ENCODE measurements around the gene ANKRD29. TPM values are rescaled to one million over a fixed set of nuclear protein-coding genes. Genes with fewer than 3 reads are reported as not detected.

The ANKRD29 gene
- total and polyA plus RNA-seq, 2 of the 4 experiments (the other 2 are of a cell fraction) = 0.18 to 0.31 TPM

DNA sequence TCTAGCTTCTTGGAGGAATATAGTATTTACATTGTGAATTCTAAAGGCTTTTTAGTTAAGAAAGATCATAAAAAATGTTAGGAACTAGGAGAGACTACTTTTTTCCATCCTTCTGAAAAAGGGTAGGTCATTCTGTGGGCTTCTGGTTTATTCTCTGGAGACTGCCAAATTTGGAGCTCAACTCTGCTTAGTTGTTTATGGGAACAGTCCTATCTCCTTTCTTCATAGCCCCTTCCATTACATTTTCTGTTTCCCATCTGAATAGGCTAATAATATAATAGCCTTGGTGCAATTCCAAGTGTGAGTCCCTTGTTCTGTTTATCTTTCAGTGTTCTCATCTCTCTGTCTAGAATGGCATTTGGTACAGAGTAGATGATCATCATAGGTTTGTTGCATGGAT lies 42.1 kb upstream of the ANKRD29 start:
- in situ Hi-C loops (cut with MboI; ENCODE audit: low sequenced_read_pairs) = loop anchor here (5.0 kb wide), 2 partner anchors 78 to 188 kb away; no protein-coding TSS in a partner anchor
- Histone ChIP-seq H4K8ac (ENCODE audit: low read depth in 2 of 2, low read length in 2 of 2) (no peak overlapping the region), H4K20me1 (ENCODE audit: insufficient read depth, low read length) (no peaks in the 10 kb centered on the region), H2AK9ac (replicated peaks; ENCODE audit: low read depth, low read length, poor library complexity) (no peak overlapping the region), H3K9me3 (ENCODE audit: control insufficient read depth, insufficient read depth, low read length) (peaks cover 5% of the 10 kb centered on the region; the same call in 1 of the 2 replicates), H3K23ac (ENCODE audit: low read depth, low read length) (no peak overlapping the region), H3K14ac (replicated peaks; ENCODE audit: low read depth, low read length) (no peak overlapping the region), H2BK15ac (ENCODE audit: low read depth, low read length) (no peak overlapping the region), H3K56ac (ENCODE audit: extremely low read depth, insufficient read depth, low read length) (no peak overlapping the region), H3K4ac (ENCODE audit: low read depth, low read length) (no peak overlapping the region), H2BK5ac (ENCODE audit: low read depth, low read length, poor library complexity, severe bottlenecking) (no peak overlapping the region), H2AFZ (replicated peaks; ENCODE audit: low read length, poor library complexity) (no peak overlapping the region), H3K4me1 (ENCODE audit: control insufficient read depth, insufficient read depth, low read length) (no peaks in the 10 kb centered on the region), H3K27me3 (ENCODE audit: control insufficient read depth, insufficient read depth, low read length) (peaks cover 22% of the 10 kb centered on the region), H2AK5ac (ENCODE audit: low read depth, low read length) (no peak overlapping the region), H3K9me1 (ENCODE audit: insufficient read depth, low read length) (no peaks in the 10 kb centered on the region), H2BK120ac (ENCODE audit: low read depth, low read length) (no peak overlapping the region), H3K79me1 (ENCODE audit: low read depth in 1 of 2, low read length in 2 of 2) (no peaks in the 10 kb centered on the region), H3K18ac (ENCODE audit: low read depth, low read length) (no peak overlapping the region), H3K4me2 (ENCODE audit: low read depth, low read length) (no peak overlapping the region), H3K27ac (ENCODE audit: insufficient read depth, low read length) (no peak overlapping the region), H3K9ac (ENCODE audit: low read depth, low read length) (no peak overlapping the region), H2BK20ac (ENCODE audit: low read depth, low read length) (no peak overlapping the region), H3K4me3 (ENCODE audit: insufficient read depth, low read depth, low read length) (no peak overlapping the region), H4K91ac (ENCODE audit: insufficient read depth, low read depth, low read length) (no peak overlapping the region), H3K36me3 (ENCODE audit: control insufficient read depth, insufficient read depth, low read length) (no peaks in the 10 kb centered on the region), H4K5ac (ENCODE audit: low read depth, low read length) (no peak overlapping the region)
- no peak for TF ChIP-seq RCOR1 (IDR thresholded peaks at IDR 0.05; ENCODE audit: insufficient replicate concordance, low read length)
- TF ChIP-seq CEBPB (IDR thresholded peaks at IDR 0.05; ENCODE audit: low read depth, low read length) = no peak
- TF ChIP-seq, protein P1, sequence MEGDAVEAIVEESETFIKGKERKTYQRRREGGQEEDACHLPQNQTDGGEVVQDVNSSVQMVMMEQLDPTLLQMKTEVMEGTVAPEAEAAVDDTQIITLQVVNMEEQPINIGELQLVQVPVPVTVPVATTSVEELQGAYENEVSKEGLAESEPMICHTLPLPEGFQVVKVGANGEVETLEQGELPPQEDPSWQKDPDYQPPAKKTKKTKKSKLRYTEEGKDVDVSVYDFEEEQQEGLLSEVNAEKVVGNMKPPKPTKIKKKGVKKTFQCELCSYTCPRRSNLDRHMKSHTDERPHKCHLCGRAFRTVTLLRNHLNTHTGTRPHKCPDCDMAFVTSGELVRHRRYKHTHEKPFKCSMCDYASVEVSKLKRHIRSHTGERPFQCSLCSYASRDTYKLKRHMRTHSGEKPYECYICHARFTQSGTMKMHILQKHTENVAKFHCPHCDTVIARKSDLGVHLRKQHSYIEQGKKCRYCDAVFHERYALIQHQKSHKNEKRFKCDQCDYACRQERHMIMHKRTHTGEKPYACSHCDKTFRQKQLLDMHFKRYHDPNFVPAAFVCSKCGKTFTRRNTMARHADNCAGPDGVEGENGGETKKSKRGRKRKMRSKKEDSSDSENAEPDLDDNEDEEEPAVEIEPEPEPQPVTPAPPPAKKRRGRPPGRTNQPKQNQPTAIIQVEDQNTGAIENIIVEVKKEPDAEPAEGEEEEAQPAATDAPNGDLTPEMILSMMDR (conservative IDR thresholded peaks at IDR 0.05; ENCODE audit: low read depth, low read length) = no peak
- TF ChIP-seq, protein P2, sequence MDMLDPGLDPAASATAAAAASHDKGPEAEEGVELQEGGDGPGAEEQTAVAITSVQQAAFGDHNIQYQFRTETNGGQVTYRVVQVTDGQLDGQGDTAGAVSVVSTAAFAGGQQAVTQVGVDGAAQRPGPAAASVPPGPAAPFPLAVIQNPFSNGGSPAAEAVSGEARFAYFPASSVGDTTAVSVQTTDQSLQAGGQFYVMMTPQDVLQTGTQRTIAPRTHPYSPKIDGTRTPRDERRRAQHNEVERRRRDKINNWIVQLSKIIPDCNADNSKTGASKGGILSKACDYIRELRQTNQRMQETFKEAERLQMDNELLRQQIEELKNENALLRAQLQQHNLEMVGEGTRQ (IDR thresholded peaks at IDR 0.05; ENCODE audit: low read depth, low read length) = no peak
- no peak for TF ChIP-seq SMC3 (IDR thresholded peaks at IDR 0.05; ENCODE audit: low read depth, low read length)
- no peak for TF ChIP-seq MXI1 (IDR thresholded peaks at IDR 0.05; ENCODE audit: borderline replicate concordance, low read depth, low read length)
- TF ChIP-seq POLR2A (IDR thresholded peaks at IDR 0.05; ENCODE audit: low read depth, low read length) = no peak
- TF ChIP-seq, protein P3, sequence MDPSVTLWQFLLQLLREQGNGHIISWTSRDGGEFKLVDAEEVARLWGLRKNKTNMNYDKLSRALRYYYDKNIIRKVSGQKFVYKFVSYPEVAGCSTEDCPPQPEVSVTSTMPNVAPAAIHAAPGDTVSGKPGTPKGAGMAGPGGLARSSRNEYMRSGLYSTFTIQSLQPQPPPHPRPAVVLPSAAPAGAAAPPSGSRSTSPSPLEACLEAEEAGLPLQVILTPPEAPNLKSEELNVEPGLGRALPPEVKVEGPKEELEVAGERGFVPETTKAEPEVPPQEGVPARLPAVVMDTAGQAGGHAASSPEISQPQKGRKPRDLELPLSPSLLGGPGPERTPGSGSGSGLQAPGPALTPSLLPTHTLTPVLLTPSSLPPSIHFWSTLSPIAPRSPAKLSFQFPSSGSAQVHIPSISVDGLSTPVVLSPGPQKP (IDR thresholded peaks at IDR 0.05; ENCODE audit: borderline replicate concordance, low read depth, low read length) = no peak
- TF ChIP-seq CHD1 (IDR thresholded peaks at IDR 0.05; ENCODE audit: low read depth, low read length) = no peak
- no peak for TF ChIP-seq MAZ (IDR thresholded peaks at IDR 0.05; ENCODE audit: borderline replicate concordance, low read depth, low read length)
- TF ChIP-seq BHLHE40 (IDR thresholded peaks at IDR 0.05; ENCODE audit: low read depth, low read length) = no peak
- ChIA-PET POLR2A (ENCODE audit: unreplicated experiment) (no interaction called here), CTCF (no interaction called here)
- DNase-seq = no peak
- ATAC-seq (ENCODE audit: low read depth) = 0 out of 2 replicates have a peak, but pooled peaks have one; percentile 27
- dilution Hi-C loops (cut with HindIII; ENCODE audit: low sequenced_read_pairs, unreplicated experiment) = no loop called here
- BruUV-seq (replicated peaks) = no TSS peak
- intact Hi-C loops (cut with micrococcal nuclease) = loop anchor here (5.0 kb wide), 2 partner anchors 208 to 412 kb away; no protein-coding TSS in a partner anchor

Measured in IMR-90 (cell line).